ENCODE results near the gene TMEM179. TPM values are rescaled to one million over a fixed set of nuclear protein-coding genes. Genes with fewer than 3 reads are reported as not detected.

Gene TMEM179
- total RNA-seq, 1 experiment from 2014 or later, result 3.4 TPM

DNA sequence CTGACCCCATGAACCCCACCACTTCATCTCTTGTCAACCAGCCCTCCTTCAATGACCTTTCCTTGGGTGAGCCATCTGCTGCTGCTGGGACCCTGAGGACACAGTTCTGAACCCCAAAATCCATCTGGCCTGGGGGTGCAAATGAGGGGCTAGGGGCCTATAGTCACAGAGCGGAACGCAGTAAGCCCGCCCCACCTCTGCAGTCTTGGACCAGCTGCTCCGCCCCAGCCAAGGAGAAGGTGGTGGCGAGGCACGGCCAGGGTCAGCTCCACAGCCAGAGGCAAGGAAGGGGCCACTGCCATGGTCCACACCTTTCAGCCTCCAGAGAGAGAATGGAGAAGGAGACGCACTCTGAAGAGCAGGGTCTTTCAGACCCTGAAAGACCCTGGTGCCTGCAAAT is 5.1 kb downstream of the TMEM179 start:
- POLR2A ChIA-PET, result no interaction called here
- BruUV-seq (replicated peaks), result no TSS peak
- no peak for ATAC-seq
- intact Hi-C loops (cut with micrococcal nuclease; ENCODE audit: unreplicated experiment) (no loop called here), in situ Hi-C loops (cut with HindIII; ENCODE audit: low pct_unique_long_range_greater_than_20kb, low sequenced_read_pairs) (no loop called here)
- TF ChIP-seq, protein P1, sequence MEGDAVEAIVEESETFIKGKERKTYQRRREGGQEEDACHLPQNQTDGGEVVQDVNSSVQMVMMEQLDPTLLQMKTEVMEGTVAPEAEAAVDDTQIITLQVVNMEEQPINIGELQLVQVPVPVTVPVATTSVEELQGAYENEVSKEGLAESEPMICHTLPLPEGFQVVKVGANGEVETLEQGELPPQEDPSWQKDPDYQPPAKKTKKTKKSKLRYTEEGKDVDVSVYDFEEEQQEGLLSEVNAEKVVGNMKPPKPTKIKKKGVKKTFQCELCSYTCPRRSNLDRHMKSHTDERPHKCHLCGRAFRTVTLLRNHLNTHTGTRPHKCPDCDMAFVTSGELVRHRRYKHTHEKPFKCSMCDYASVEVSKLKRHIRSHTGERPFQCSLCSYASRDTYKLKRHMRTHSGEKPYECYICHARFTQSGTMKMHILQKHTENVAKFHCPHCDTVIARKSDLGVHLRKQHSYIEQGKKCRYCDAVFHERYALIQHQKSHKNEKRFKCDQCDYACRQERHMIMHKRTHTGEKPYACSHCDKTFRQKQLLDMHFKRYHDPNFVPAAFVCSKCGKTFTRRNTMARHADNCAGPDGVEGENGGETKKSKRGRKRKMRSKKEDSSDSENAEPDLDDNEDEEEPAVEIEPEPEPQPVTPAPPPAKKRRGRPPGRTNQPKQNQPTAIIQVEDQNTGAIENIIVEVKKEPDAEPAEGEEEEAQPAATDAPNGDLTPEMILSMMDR (IDR thresholded peaks at IDR 0.05), result no peak
- TF ChIP-seq POLR2AphosphoS5 (IDR thresholded peaks at IDR 0.05; ENCODE audit: low read depth, low read length) (no peak), TCF7L2 (IDR thresholded peaks at IDR 0.05; ENCODE audit: low read depth, low read length) (no peak), SIN3A (IDR thresholded peaks at IDR 0.05; ENCODE audit: borderline replicate concordance, insufficient read depth, low read depth, low read length) (no peak)
- TF ChIP-seq, protein P2, sequence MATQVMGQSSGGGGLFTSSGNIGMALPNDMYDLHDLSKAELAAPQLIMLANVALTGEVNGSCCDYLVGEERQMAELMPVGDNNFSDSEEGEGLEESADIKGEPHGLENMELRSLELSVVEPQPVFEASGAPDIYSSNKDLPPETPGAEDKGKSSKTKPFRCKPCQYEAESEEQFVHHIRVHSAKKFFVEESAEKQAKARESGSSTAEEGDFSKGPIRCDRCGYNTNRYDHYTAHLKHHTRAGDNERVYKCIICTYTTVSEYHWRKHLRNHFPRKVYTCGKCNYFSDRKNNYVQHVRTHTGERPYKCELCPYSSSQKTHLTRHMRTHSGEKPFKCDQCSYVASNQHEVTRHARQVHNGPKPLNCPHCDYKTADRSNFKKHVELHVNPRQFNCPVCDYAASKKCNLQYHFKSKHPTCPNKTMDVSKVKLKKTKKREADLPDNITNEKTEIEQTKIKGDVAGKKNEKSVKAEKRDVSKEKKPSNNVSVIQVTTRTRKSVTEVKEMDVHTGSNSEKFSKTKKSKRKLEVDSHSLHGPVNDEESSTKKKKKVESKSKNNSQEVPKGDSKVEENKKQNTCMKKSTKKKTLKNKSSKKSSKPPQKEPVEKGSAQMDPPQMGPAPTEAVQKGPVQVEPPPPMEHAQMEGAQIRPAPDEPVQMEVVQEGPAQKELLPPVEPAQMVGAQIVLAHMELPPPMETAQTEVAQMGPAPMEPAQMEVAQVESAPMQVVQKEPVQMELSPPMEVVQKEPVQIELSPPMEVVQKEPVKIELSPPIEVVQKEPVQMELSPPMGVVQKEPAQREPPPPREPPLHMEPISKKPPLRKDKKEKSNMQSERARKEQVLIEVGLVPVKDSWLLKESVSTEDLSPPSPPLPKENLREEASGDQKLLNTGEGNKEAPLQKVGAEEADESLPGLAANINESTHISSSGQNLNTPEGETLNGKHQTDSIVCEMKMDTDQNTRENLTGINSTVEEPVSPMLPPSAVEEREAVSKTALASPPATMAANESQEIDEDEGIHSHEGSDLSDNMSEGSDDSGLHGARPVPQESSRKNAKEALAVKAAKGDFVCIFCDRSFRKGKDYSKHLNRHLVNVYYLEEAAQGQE (IDR thresholded peaks at IDR 0.05; ENCODE audit: insufficient read depth in 1 of 2, low read depth in 2 of 2, low read length in 1 of 2), result no peak
- no peak overlapping the region for H3K4me3 ChIP-seq (ENCODE audit: low read depth in 2 of 2, low read length in 2 of 2)
- no peak for DNase-seq (ENCODE audit: low read depth, low spot score)
- H3K4me1 ChIP-seq (ENCODE audit: control insufficient read depth, insufficient read depth, low read length), result no peaks in the 10 kb centered on the region
- no peaks in the 10 kb centered on the region for H3K9me3 ChIP-seq (ENCODE audit: control insufficient read depth, insufficient read depth, low read depth, low read length)
- no peaks in the 10 kb centered on the region for H3K27me3 ChIP-seq (ENCODE audit: control insufficient read depth, insufficient read depth, low read length)
- H3K27ac ChIP-seq (ENCODE audit: low read length), result no peak overlapping the region
- CTCF ChIA-PET, result no interaction called here
- no peaks in the 10 kb centered on the region for H3K36me3 ChIP-seq (ENCODE audit: control insufficient read depth, insufficient read depth, low read length)

DNA sequence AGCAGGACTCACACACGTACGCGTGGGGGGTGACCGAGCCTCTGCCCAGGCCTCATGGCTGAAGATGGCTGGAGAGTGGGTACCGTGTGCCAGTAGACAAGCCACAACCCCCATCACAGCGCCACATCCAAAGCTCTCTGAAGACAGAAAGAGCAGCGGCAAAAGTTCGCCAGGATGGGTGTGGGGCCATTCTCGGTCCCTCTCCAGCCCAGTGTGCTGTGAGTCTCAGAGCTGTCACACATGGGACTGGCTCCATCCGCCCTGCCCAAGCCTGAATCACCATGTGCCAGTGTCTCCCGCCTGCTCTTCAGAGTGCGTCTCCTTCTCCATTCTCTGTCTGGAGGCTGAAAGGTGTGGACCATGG is 5.7 kb downstream of the TMEM179 start:
- Histone ChIP-seq H3K4me1 (ENCODE audit: control insufficient read depth, insufficient read depth, low read length) (no peaks in the 10 kb centered on the region), H3K4me3 (ENCODE audit: low read depth in 2 of 2, low read length in 2 of 2) (no peak overlapping the region), H3K27ac (ENCODE audit: low read length) (no peak overlapping the region), H3K27me3 (ENCODE audit: control insufficient read depth, insufficient read depth, low read length) (no peaks in the 10 kb centered on the region), H3K9me3 (ENCODE audit: control insufficient read depth, insufficient read depth, low read depth, low read length) (no peaks in the 10 kb centered on the region), H3K36me3 (ENCODE audit: control insufficient read depth, insufficient read depth, low read length) (no peaks in the 10 kb centered on the region)
- intact Hi-C loops (cut with micrococcal nuclease; ENCODE audit: unreplicated experiment), result no loop called here
- TF ChIP-seq, protein P2 (IDR thresholded peaks at IDR 0.05; ENCODE audit: insufficient read depth in 1 of 2, low read depth in 2 of 2, low read length in 1 of 2), result no peak
- ChIA-PET POLR2A (no interaction called here), CTCF (no interaction called here)
- in situ Hi-C loops (cut with HindIII; ENCODE audit: low pct_unique_long_range_greater_than_20kb, low sequenced_read_pairs), result no loop called here
- ATAC-seq, result no peak
- DNase-seq (ENCODE audit: low read depth, low spot score), result no peak
- no TSS peak for BruUV-seq (replicated peaks)
